IMR-90 (cell line): ENCODE results near the gene VNN1. TPM values are rescaled to one million over a fixed set of nuclear protein-coding genes. Genes with fewer than 3 reads are reported as not detected.

ENCODE experiments used
- ATAC-seq: fragments of 200-7000 bp; cut with Tn5 transposase; 2 replicates; pipeline ENCODE4 v1.9.1; 2020; ENCODE audit warnings: low read depth, mild to moderate bottlenecking, moderate library complexity
- BruUV-seq: library from RNA; stranded (reverse); fragments of 400-500 nt; replicated peaks from 2 replicates; lab custom pipeline; 2021; lab: Mats Ljungman, UMichigan
- CTCF ChIA-PET: fragments of 300-600 bp; formaldehyde crosslinking; extraction: SDS; loops from one replicate; lab custom pipeline; 2021; ENCODE audit warnings: antibody characterized with exemption; lab: Yijun Ruan, JAX
- POLR2A ChIA-PET: fragments of 300-600 bp; sonication (Branson Sonifier 250); formaldehyde crosslinking; loops from one replicate; lab custom pipeline; 2022; ENCODE audit warnings: antibody characterized with exemption; ENCODE audit not compliant: unreplicated experiment; lab: Charles Lee
- DNase-seq: peaks from one replicate; pipeline ENCODE4 v3.0.0; 2013
- H2AFZ ChIP-seq: replicated peaks from 2 replicates; pipeline ENCODE3; 2013; ENCODE audit warnings: low read length, mild to moderate bottlenecking; ENCODE audit not compliant: poor library complexity
- H2AK5ac ChIP-seq: 2 replicates; pipeline ENCODE4 v1.6.1; 2013; ENCODE audit warnings: low read depth, low read length, inconsistent platforms
- H2AK9ac ChIP-seq: replicated peaks from 2 replicates; pipeline ENCODE3; 2013; ENCODE audit warnings: mild to moderate bottlenecking, low read depth, low read length, moderate library complexity; ENCODE audit not compliant: poor library complexity
- H2BK120ac ChIP-seq: 2 replicates; pipeline ENCODE4 v1.6.1; 2013; ENCODE audit warnings: low read depth, low read length, inconsistent platforms
- H2BK15ac ChIP-seq: 3 replicates; pipeline ENCODE4 v1.6.1; 2013; ENCODE audit warnings: low read depth, low read length, inconsistent platforms
- H2BK20ac ChIP-seq: 2 replicates; pipeline ENCODE4 v1.6.1; 2013; ENCODE audit warnings: low read depth, mild to moderate bottlenecking, inconsistent platforms, low read length, moderate library complexity
- H2BK5ac ChIP-seq: 2 replicates; pipeline ENCODE4 v1.6.1; 2013; ENCODE audit warnings: mild to moderate bottlenecking, low read depth, low read length, inconsistent platforms; ENCODE audit not compliant: poor library complexity, severe bottlenecking
- H3K14ac ChIP-seq: replicated peaks from 2 replicates; pipeline ENCODE4 v1.6.1; 2013; ENCODE audit warnings: low read depth, low read length, inconsistent platforms
- H3K18ac ChIP-seq: 2 replicates; pipeline ENCODE4 v1.6.1; 2013; ENCODE audit warnings: low read depth, low read length, control low read depth
- H3K23ac ChIP-seq: 2 replicates; pipeline ENCODE4 v1.6.1; 2013; ENCODE audit warnings: low read depth, low read length, inconsistent platforms
- H3K27ac ChIP-seq: 2 replicates; pipeline ENCODE4 v1.5.1; 2013; ENCODE audit warnings: mild to moderate bottlenecking, control low read depth, low read length; ENCODE audit not compliant: insufficient read depth
- H3K27me3 ChIP-seq: 2 replicates; pipeline ENCODE4 v1.6.1; 2013; ENCODE audit warnings: low read length; ENCODE audit not compliant: control insufficient read depth, insufficient read depth
- H3K36me3 ChIP-seq: 2 replicates; pipeline ENCODE4 v1.6.1; 2013; ENCODE audit warnings: low read length, mixed read lengths; ENCODE audit not compliant: control insufficient read depth, insufficient read depth
- H3K4ac ChIP-seq: 2 replicates; pipeline ENCODE4 v1.6.1; 2013; ENCODE audit warnings: low read depth, low read length, inconsistent platforms
- H3K4me1 ChIP-seq: 2 replicates; pipeline ENCODE4 v1.6.1; 2013; ENCODE audit warnings: low read length, mixed read lengths; ENCODE audit not compliant: control insufficient read depth, insufficient read depth
- H3K4me2 ChIP-seq: 2 replicates; pipeline ENCODE4 v1.6.1; 2013; ENCODE audit warnings: low read depth, mild to moderate bottlenecking, control low read depth, low read length, moderate library complexity
- H3K4me3 ChIP-seq: 2 replicates; pipeline ENCODE4 v1.5.1; 2013; ENCODE audit warnings: low read depth, mild to moderate bottlenecking, control low read depth, low read length, moderate library complexity; ENCODE audit not compliant: insufficient read depth
- H3K56ac ChIP-seq: 2 replicates; pipeline ENCODE4 v1.6.1; 2013; ENCODE audit warnings: low read length, inconsistent platforms; ENCODE audit not compliant: insufficient read depth; ENCODE audit errors: extremely low read depth
- H3K79me1 ChIP-seq, 2 experiments: 2 replicates each; pipeline ENCODE4 v1.6.1; 2013; ENCODE audit warnings: low read length in 2 of 2, inconsistent platforms in 1 of 2, low read depth in 1 of 2
- H3K9ac ChIP-seq: 2 replicates; pipeline ENCODE4 v1.6.1; 2013; ENCODE audit warnings: low read depth, low read length, control low read depth
- H3K9me1 ChIP-seq: 2 replicates; pipeline ENCODE4 v1.6.1; 2013; ENCODE audit warnings: low read length, inconsistent platforms; ENCODE audit not compliant: insufficient read depth
- H3K9me3 ChIP-seq: 2 replicates; pipeline ENCODE4 v1.6.1; 2013; ENCODE audit warnings: low read length; ENCODE audit not compliant: control insufficient read depth, insufficient read depth
- H4K20me1 ChIP-seq: 2 replicates; pipeline ENCODE4 v1.6.1; 2013; ENCODE audit warnings: low read length, inconsistent platforms; ENCODE audit not compliant: insufficient read depth
- H4K5ac ChIP-seq: 2 replicates; pipeline ENCODE4 v1.6.1; 2013; ENCODE audit warnings: mild to moderate bottlenecking, low read depth, low read length, control low read depth
- H4K8ac ChIP-seq, 2 experiments: 2 replicates each; pipeline ENCODE4 v1.6.1; 2013; ENCODE audit warnings: low read depth in 2 of 2, low read length in 2 of 2, control low read depth in 1 of 2, inconsistent platforms in 1 of 2
- H4K91ac ChIP-seq: 2 replicates; pipeline ENCODE4 v1.6.1; 2013; ENCODE audit warnings: low read depth, low read length, inconsistent platforms; ENCODE audit not compliant: insufficient read depth
- CEBPB ChIP-seq: IDR thresholded peaks from 2 replicates; pipeline ENCODE4 v1.6.1; 2012; ENCODE audit warnings: low read depth, low read length, improper control_type of control experiment
- CHD1 ChIP-seq: IDR thresholded peaks from 2 replicates; pipeline ENCODE4 v1.6.1; 2012; ENCODE audit warnings: low read depth, low read length, improper control_type of control experiment
- CTCF ChIP-seq: conservative IDR thresholded peaks from 2 replicates; pipeline ENCODE4 v1.5.1; 2012; ENCODE audit warnings: mild to moderate bottlenecking, low read depth, low read length, improper control_type of control experiment
- ELK1 ChIP-seq: fragments of 150-350 bp; IDR thresholded peaks from 2 replicates; pipeline ENCODE4 v1.6.1; 2016; ENCODE audit warnings: low read depth, mild to moderate bottlenecking, low read length, moderate library complexity, borderline replicate concordance
- FOS ChIP-seq: fragments of 150-350 bp; IDR thresholded peaks from 2 replicates; pipeline ENCODE4 v1.6.1; 2016; ENCODE audit warnings: low read depth, low read length
- MAFK ChIP-seq: IDR thresholded peaks from 2 replicates; pipeline ENCODE4 v1.6.1; 2012; ENCODE audit warnings: low read depth, low read length, improper control_type of control experiment
- MAZ ChIP-seq: IDR thresholded peaks from 2 replicates; pipeline ENCODE4 v1.6.1; 2012; ENCODE audit warnings: low read depth, mild to moderate bottlenecking, low read length, improper control_type of control experiment, moderate library complexity, borderline replicate concordance
- MXI1 ChIP-seq: IDR thresholded peaks from 2 replicates; pipeline ENCODE4 v1.6.1; 2012; ENCODE audit warnings: low read depth, mild to moderate bottlenecking, low read length, moderate library complexity, borderline replicate concordance
- NFE2L2 ChIP-seq: fragments of 150-350 bp; IDR thresholded peaks from 2 replicates; pipeline ENCODE4 v1.6.1; 2016; ENCODE audit warnings: low read depth, mild to moderate bottlenecking, low read length
- POLR2A ChIP-seq: IDR thresholded peaks from 2 replicates; pipeline ENCODE4 v1.6.1; 2012; ENCODE audit warnings: mild to moderate bottlenecking, low read depth, low read length
- RAD21 ChIP-seq: IDR thresholded peaks from 2 replicates; pipeline ENCODE4 v1.6.1; 2012; ENCODE audit warnings: low read length, improper control_type of control experiment
- RCOR1 ChIP-seq: IDR thresholded peaks from 2 replicates; pipeline ENCODE4 v1.6.1; 2012; ENCODE audit warnings: mild to moderate bottlenecking, low read length, improper control_type of control experiment; ENCODE audit not compliant: insufficient replicate concordance
- RFX5 ChIP-seq: IDR thresholded peaks from 2 replicates; pipeline ENCODE4 v1.8.0; 2012; ENCODE audit warnings: low read depth, mild to moderate bottlenecking, low read length, moderate library complexity
- SMC3 ChIP-seq: fragments of 150-350 bp; IDR thresholded peaks from 2 replicates; pipeline ENCODE4 v1.6.1; 2016; ENCODE audit warnings: low read depth, mild to moderate bottlenecking, antibody characterized with exemption, low read length, moderate library complexity
- USF2 ChIP-seq: fragments of 150-350 bp; IDR thresholded peaks from 2 replicates; pipeline ENCODE4 v1.6.1; 2017; ENCODE audit warnings: mild to moderate bottlenecking, antibody characterized with exemption, low read length, low read depth
- WGBS, 2 experiments: methylation state at CpG; one replicate each; pipeline versions ENCODE4 v1.1.5 to v1.1.7; 2013; ENCODE audit warnings: missing lambda C conversion rate in 2 of 2; ENCODE audit not compliant: insufficient read length in 1 of 2; ENCODE audit errors: extremely low coverage in 2 of 2; 5-methylcytosine and 5-hydroxymethylcytosine counted together
- dilution Hi-C: fragments of 300-500 bp; cut with HindIII; formaldehyde crosslinking; loops from one replicate; pipeline ENCODE4 v1.14.3; 2018; ENCODE audit warnings: low sequenced_read_pairs; ENCODE audit not compliant: unreplicated experiment
- in situ Hi-C: fragments of 300-500 bp; cut with MboI; formaldehyde crosslinking; loops from 3 replicates; pipeline ENCODE4 v1.14.3; 2019; ENCODE audit warnings: low sequenced_read_pairs, inconsistent platforms, mixed read lengths
- intact Hi-C: fragments of 100-400 bp; cut with micrococcal nuclease; formaldehyde crosslinking; loops from 2 replicates; pipeline ENCODE4 v1.10.0; 2022
- polyA plus RNA-seq, 3 experiments: library from polyadenylated mRNA; depleted of rRNA; stranded (reverse); fragments of >200 nt; gene quantifications; 2 replicates each; pipeline ENCODE4 v1.2.3, GENCODE V29; 2012; ENCODE audit warnings: low replicate concordance in 1 of 3
- total RNA-seq: library from RNA; depleted of rRNA; stranded (reverse); fragments of >200 nt; gene quantifications from 2 replicates; pipeline ENCODE4 v1.2.3, GENCODE V29; 2012

The VNN1 gene
- total and polyA plus RNA-seq, 2 of the 4 experiments (the other 2 are of a cell fraction), result 0.07 TPM; not detected in 1

GRCh38 chr6:132734694-132735236 is 20.9 kb upstream of the VNN1 start:
- no peak overlapping the region for H2AFZ ChIP-seq
- H2AK9ac ChIP-seq, result no peak overlapping the region
- H3K14ac ChIP-seq, result no peak overlapping the region
- H3K4ac ChIP-seq, result no peak overlapping the region
- peak overlapping the region; percentile 16; the same call in 1 of the 2 replicates for H2BK120ac ChIP-seq
- intact Hi-C loops (loop anchor here (5.0 kb wide), 1 partner anchor 62 kb away; no protein-coding TSS in a partner anchor), in situ Hi-C loops (no loop called here), dilution Hi-C loops (no loop called here)
- H4K91ac ChIP-seq, result no peak overlapping the region
- H3K9ac ChIP-seq, result no peak overlapping the region
- ChIA-PET POLR2A (no interaction called here), CTCF (interaction anchor here (0.6 to 1.1 kb wide), 3 partner anchors 10 to 23 kb away, joined by 3 read pairs; no protein-coding TSS in a partner anchor)
- H3K23ac ChIP-seq, result no peak overlapping the region
- no peak overlapping the region for H3K56ac ChIP-seq
- H3K18ac ChIP-seq, result peak overlapping the region; percentile 61; the same call in 1 of the 2 replicates
- H2AK5ac ChIP-seq, result no peak overlapping the region
- ATAC-seq, result peak; percentile 60
- peaks cover 7% of the 10 kb centered on the region; the same call in 1 of the 2 replicates for H3K9me1 ChIP-seq
- no CpG with 5 or more reads among the region's 3 CpGs for WGBS, 2 experiments
- no peaks in the 10 kb centered on the region for H3K27me3 ChIP-seq
- no peaks in the 10 kb centered on the region for H3K9me3 ChIP-seq
- peak overlapping the region; percentile 35 for H2BK5ac ChIP-seq
- no peaks in the 10 kb centered on the region for H4K20me1 ChIP-seq
- no peaks in the 10 kb centered on the region for H3K36me3 ChIP-seq
- DNase-seq, result peak; percentile 83
- BruUV-seq, result no TSS peak
- no peak overlapping the region for H3K27ac ChIP-seq
- peak overlapping the region in 1 of 2 experiments; percentile 17; a peak in 1 of 4 replicates for H4K8ac ChIP-seq
- no peak overlapping the region for H2BK20ac ChIP-seq
- no peak overlapping the region for H3K4me3 ChIP-seq
- H2BK15ac ChIP-seq, result 0 out of 3 replicates have a peak overlapping the region, but pooled peaks have one; percentile 18
- no peaks in the 10 kb centered on the region for H3K79me1 ChIP-seq
- peaks cover 14% of the 10 kb centered on the region for H3K4me1 ChIP-seq
- H3K4me2 ChIP-seq, result peak overlapping the region; percentile 62; the same call in 1 of the 2 replicates
- no peak overlapping the region for H4K5ac ChIP-seq
- TF ChIP-seq RAD21, result peak; percentile 25; the same call in 1 of the 2 replicates
- no peak for TF ChIP-seq POLR2A
- no peak for TF ChIP-seq ELK1
- no peak for TF ChIP-seq NFE2L2
- 0 out of 2 replicates have a peak, but pooled peaks have one; percentile 12 for TF ChIP-seq SMC3
- no peak for TF ChIP-seq FOS
- no peak for TF ChIP-seq RCOR1
- no peak for TF ChIP-seq RFX5
- no peak for TF ChIP-seq USF2
- TF ChIP-seq MXI1, result no peak
- no peak for TF ChIP-seq MAZ
- no peak for TF ChIP-seq MAFK
- no peak for TF ChIP-seq CHD1
- TF ChIP-seq CTCF, result peak; percentile 37
- peak; percentile 93 for TF ChIP-seq CEBPB
